Nephron progenitor cell (in vitro differentiated cells): ENCODE data around the gene TNFSF15.

Experiments used
- DNase-seq: peaks from one replicate; pipeline ENCODE4 v3.0.0; 2021
- H3K27ac Mint-ChIP-seq: 2 replicates; pipeline ENCODE4 v1.8.0; 2021; ENCODE audit warnings: mild to moderate bottlenecking, moderate library complexity, mixed read lengths
- H3K27me3 Mint-ChIP-seq: 2 replicates; pipeline ENCODE4 v1.8.0; 2021; ENCODE audit warnings: mild to moderate bottlenecking, low read depth, mixed read lengths; ENCODE audit not compliant: poor library complexity
- H3K36me3 Mint-ChIP-seq: 2 replicates; pipeline ENCODE4 v1.8.0; 2021; ENCODE audit warnings: low read depth, mixed read lengths
- H3K4me1 Mint-ChIP-seq: 2 replicates; pipeline ENCODE4 v1.8.0; 2021; ENCODE audit warnings: mixed read lengths
- H3K4me3 Mint-ChIP-seq: 2 replicates; pipeline ENCODE4 v1.8.0; 2021; ENCODE audit warnings: mild to moderate bottlenecking, moderate library complexity, mixed read lengths
- H3K9me3 Mint-ChIP-seq: 2 replicates; pipeline ENCODE4 v1.8.0; 2021; ENCODE audit warnings: mild to moderate bottlenecking, moderate library complexity, mixed read lengths
- CTCF ChIP-seq: fragments of 200-600 bp; sonication (generic); IDR thresholded peaks from 2 replicates; pipeline ENCODE4 v1.5.0; 2021; ENCODE audit warnings: antibody characterized with exemption

The TNFSF15 gene

GRCh38 chr9:114837923-114838322 lies 32.1 kb upstream of the TNFSF15 start:
- H3K36me3 Mint-ChIP-seq, result no peaks in the 10 kb centered on the region
- DNase-seq, result no peak
- peaks cover 13% of the 10 kb centered on the region for H3K27me3 Mint-ChIP-seq
- H3K4me1 Mint-ChIP-seq, result no peaks in the 10 kb centered on the region
- no peak overlapping the region for H3K4me3 Mint-ChIP-seq
- H3K9me3 Mint-ChIP-seq, result peaks cover 13% of the 10 kb centered on the region
- TF ChIP-seq CTCF, result no peak
- H3K27ac Mint-ChIP-seq, result no peak overlapping the region

GRCh38 chr9:114836769-114837168 lies 30.9 kb upstream of the TNFSF15 start:
- no peak for DNase-seq
- Mint-ChIP-seq H3K4me3 (no peak overlapping the region), H3K9me3 (peaks cover 19% of the 10 kb centered on the region), H3K27ac (no peak overlapping the region), H3K4me1 (no peaks in the 10 kb centered on the region), H3K27me3 (peaks cover 17% of the 10 kb centered on the region), H3K36me3 (no peaks in the 10 kb centered on the region)
- TF ChIP-seq CTCF, result no peak

GRCh38 chr9:114834386-114834785 lies 28.5 kb upstream of the TNFSF15 start:
- Mint-ChIP-seq H3K4me1 (no peaks in the 10 kb centered on the region), H3K9me3 (peaks cover 17% of the 10 kb centered on the region), H3K4me3 (no peak overlapping the region), H3K27me3 (peaks cover 25% of the 10 kb centered on the region), H3K27ac (no peak overlapping the region), H3K36me3 (no peaks in the 10 kb centered on the region)
- DNase-seq, result no peak
- no peak for TF ChIP-seq CTCF

- H3K27me3 Mint-ChIP-seq, result peaks cover 46% of the 10 kb centered on the region
- no peaks in the 10 kb centered on the region for H3K4me1 Mint-ChIP-seq
- DNase-seq, result no peak
- no peak overlapping the region for H3K27ac Mint-ChIP-seq
- H3K4me3 Mint-ChIP-seq, result no peak overlapping the region
- TF ChIP-seq CTCF, result no peak
- no peaks in the 10 kb centered on the region for H3K36me3 Mint-ChIP-seq
- H3K9me3 Mint-ChIP-seq, result peaks cover 11% of the 10 kb centered on the region
These were observed 24.7 kb upstream of the TNFSF15 start for GRCh38 chr9:114830546-114830945.

GRCh38 chr9:114829574-114830440 lies 24.0 kb upstream of the TNFSF15 start:
- Mint-ChIP-seq H3K9me3 (peaks cover 7% of the 10 kb centered on the region), H3K4me1 (no peaks in the 10 kb centered on the region), H3K4me3 (no peak overlapping the region), H3K36me3 (no peaks in the 10 kb centered on the region), H3K27me3 (peaks cover 46% of the 10 kb centered on the region), H3K27ac (no peak overlapping the region)
- TF ChIP-seq CTCF, result no peak
- DNase-seq, result no peak

GRCh38 chr9:114828303-114828650 lies 22.4 kb upstream of the TNFSF15 start:
- no peaks in the 10 kb centered on the region for H3K36me3 Mint-ChIP-seq
- no peak for TF ChIP-seq CTCF
- H3K4me1 Mint-ChIP-seq, result no peaks in the 10 kb centered on the region
- H3K27ac Mint-ChIP-seq, result no peak overlapping the region
- no peak overlapping the region for H3K4me3 Mint-ChIP-seq
- peaks cover 48% of the 10 kb centered on the region for H3K27me3 Mint-ChIP-seq
- no peak for DNase-seq
- peaks cover 7% of the 10 kb centered on the region for H3K9me3 Mint-ChIP-seq
